Suprapubic skin (tissue), 4 donors: ENCODE results near the gene WRAP53. TPM values are rescaled to one million over a fixed set of nuclear protein-coding genes. Genes with fewer than 3 reads are reported as not detected.

Experiments used
- DNase-seq, 2 donors: peaks; one replicate each; pipeline ENCODE4 v3.0.0-alpha.2; 2019; ENCODE audit warnings: low spot score in 2 of 2
- H3K27ac ChIP-seq: fragments of 200-600 bp; sonication (generic); one replicate; pipeline ENCODE4 v1.5.1; 2019
- H3K27me3 ChIP-seq: fragments of 200-600 bp; sonication (generic); one replicate; pipeline ENCODE4 v1.5.1; 2019
- H3K36me3 ChIP-seq: fragments of 200-600 bp; sonication (generic); one replicate; pipeline ENCODE4 v1.5.1; 2019
- H3K4me1 ChIP-seq: fragments of 200-600 bp; sonication (generic); one replicate; pipeline ENCODE4 v1.5.1; 2019
- H3K4me3 ChIP-seq: fragments of 200-600 bp; sonication (generic); one replicate; pipeline ENCODE4 v1.5.1; 2019; ENCODE audit warnings: mild to moderate bottlenecking
- H3K9me3 ChIP-seq: fragments of 200-600 bp; sonication (generic); one replicate; pipeline ENCODE4 v1.5.1; 2019
- EP300 ChIP-seq: sonication (generic); formaldehyde crosslinking; IDR thresholded peaks from one replicate; pipeline ENCODE4 v1.6.1; 2017; ENCODE audit warnings: antibody characterized with exemption
- POLR2A ChIP-seq, 2 donors: fragments of 450-650 bp; IDR thresholded peaks; one replicate each; pipeline ENCODE4 v1.6.1; 2017; ENCODE audit warnings: antibody characterized with exemption in 2 of 2, mild to moderate bottlenecking in 2 of 2, moderate library complexity in 2 of 2
- POLR2AphosphoS5 ChIP-seq, 3 donors: sonication (generic); formaldehyde crosslinking; IDR thresholded peaks; one replicate each; pipeline ENCODE4 v1.6.1; 2017; ENCODE audit warnings: antibody characterized with exemption in 3 of 3
- WGBS: methylation state at CpG from one replicate; pipeline ENCODE4 v1.1.5; 2018; 5-methylcytosine and 5-hydroxymethylcytosine counted together
- total RNA-seq, 4 donors: library from RNA; depleted of rRNA; stranded (reverse); fragments of >200 nt; gene quantifications; one replicate each; pipeline ENCODE4 v1.1.0, GENCODE V29; 2016
- TF ChIP-seq, protein P1 (sequence below), 2 donors: fragments of 200-600 bp in 1 of 2; fragments of 450-650 bp in 1 of 2; sonication (generic) in 1 of 2; IDR thresholded peaks; one replicate each; pipeline ENCODE4 v1.5.1; 2016 to 2019; ENCODE audit warnings: antibody characterized with exemption in 2 of 2, mild to moderate bottlenecking in 1 of 2, moderate library complexity in 1 of 2

WRAP53 gene
- total RNA-seq, 4 donors from 2014 or later, result 3.9 to 7.6 (median 5.5) TPM

DNA sequence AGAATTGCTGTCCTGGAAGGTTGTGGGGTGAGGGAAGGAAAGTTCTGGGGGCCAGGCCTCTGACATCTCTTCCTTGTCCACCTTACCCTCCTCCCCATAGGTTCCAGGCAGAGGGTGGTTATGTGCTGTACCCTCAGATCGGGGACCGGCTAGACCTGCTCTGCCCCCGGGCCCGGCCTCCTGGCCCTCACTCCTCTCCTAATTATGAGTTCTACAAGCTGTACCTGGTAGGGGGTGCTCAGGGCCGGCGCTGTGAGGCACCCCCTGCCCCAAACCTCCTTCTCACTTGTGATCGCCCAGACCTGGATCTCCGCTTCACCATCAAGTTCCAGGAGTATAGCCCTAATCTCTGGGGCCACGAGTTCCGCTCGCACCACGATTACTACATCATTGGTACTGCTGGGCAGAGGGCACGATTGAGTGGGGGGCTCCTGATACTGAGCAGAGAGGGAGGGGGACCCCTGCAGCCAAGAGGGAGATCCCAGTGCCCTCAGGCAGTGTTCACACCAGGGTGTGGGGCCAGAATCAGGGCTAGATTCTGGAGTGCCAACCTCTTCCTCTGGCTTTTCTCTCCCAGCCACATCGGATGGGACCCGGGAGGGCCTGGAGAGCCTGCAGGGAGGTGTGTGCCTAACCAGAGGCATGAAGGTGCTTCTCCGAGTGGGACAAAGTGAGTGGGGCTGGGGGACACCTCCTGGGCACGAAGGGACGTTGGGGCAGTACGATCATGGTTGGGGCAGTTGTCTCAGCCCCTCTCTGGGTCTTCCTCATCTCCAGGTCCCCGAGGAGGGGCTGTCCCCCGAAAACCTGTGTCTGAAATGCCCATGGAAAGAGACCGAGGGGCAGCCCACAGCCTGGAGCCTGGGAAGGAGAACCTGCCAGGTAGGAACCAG is 19.8 kb downstream of the WRAP53 start:
- Histone ChIP-seq H3K36me3 (no peaks in the 10 kb centered on the region), H3K4me3 (no peak overlapping the region), H3K27ac (no peak overlapping the region), H3K9me3 (no peaks in the 10 kb centered on the region), H3K4me1 (peaks cover 20% of the 10 kb centered on the region), H3K27me3 (peaks cover 51% of the 10 kb centered on the region)
- TF ChIP-seq, protein P1, sequence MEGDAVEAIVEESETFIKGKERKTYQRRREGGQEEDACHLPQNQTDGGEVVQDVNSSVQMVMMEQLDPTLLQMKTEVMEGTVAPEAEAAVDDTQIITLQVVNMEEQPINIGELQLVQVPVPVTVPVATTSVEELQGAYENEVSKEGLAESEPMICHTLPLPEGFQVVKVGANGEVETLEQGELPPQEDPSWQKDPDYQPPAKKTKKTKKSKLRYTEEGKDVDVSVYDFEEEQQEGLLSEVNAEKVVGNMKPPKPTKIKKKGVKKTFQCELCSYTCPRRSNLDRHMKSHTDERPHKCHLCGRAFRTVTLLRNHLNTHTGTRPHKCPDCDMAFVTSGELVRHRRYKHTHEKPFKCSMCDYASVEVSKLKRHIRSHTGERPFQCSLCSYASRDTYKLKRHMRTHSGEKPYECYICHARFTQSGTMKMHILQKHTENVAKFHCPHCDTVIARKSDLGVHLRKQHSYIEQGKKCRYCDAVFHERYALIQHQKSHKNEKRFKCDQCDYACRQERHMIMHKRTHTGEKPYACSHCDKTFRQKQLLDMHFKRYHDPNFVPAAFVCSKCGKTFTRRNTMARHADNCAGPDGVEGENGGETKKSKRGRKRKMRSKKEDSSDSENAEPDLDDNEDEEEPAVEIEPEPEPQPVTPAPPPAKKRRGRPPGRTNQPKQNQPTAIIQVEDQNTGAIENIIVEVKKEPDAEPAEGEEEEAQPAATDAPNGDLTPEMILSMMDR (IDR thresholded peaks at IDR 0.05), result no peak
- TF ChIP-seq POLR2AphosphoS5 (IDR thresholded peaks at IDR 0.05), result no peak
- TF ChIP-seq EP300, result no peak
- no peak for TF ChIP-seq POLR2A (IDR thresholded peaks at IDR 0.05)
- peak in 1 of 2 donors; percentile 51 for DNase-seq
- WGBS, result 88% methylated on average over 22 of the region's 22 CpGs

DNA sequence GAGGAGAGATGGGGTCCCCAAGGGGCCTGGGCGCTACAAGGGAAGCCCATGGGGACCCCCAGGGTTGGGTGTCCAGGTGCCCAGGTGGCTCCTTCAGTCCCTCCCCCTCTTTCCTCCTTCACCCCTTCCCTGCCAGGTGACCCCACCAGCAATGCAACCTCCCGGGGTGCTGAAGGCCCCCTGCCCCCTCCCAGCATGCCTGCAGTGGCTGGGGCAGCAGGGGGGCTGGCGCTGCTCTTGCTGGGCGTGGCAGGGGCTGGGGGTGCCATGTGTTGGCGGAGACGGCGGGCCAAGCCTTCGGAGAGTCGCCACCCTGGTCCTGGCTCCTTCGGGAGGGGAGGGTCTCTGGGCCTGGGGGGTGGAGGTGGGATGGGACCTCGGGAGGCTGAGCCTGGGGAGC is 20.8 kb downstream of the WRAP53 start:
- Histone ChIP-seq H3K4me1 (peaks cover 14% of the 10 kb centered on the region), H3K4me3 (no peak overlapping the region), H3K9me3 (no peaks in the 10 kb centered on the region), H3K27ac (no peak overlapping the region), H3K27me3 (peaks cover 55% of the 10 kb centered on the region), H3K36me3 (no peaks in the 10 kb centered on the region)
- WGBS, result 81% methylated on average over 2 of the region's 11 CpGs
- peak in 1 of 2 donors; percentile 57 for DNase-seq
- TF ChIP-seq POLR2AphosphoS5 (IDR thresholded peaks at IDR 0.05) (no peak), POLR2A (IDR thresholded peaks at IDR 0.05) (no peak), EP300 (no peak)
- TF ChIP-seq, protein P1 (IDR thresholded peaks at IDR 0.05), result no peak

DNA sequence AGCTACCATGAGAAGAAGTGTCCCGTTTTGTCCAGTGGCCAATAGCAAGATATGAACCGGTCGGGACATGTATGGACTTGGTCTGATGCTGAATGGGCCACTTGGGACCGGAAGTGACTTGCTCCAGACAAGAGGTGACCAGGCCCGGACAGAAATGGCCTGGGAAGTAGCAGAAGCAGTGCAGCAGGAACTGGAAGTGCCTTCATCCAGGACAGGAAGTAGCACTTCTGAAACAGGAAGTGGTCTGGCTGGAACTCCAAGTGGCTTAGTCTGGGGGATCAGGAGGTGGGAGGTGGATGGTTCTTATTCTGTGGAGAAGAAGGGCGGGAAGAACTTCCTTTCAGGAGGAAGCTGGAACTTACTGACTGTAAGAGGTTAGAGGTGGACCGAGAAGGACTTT is 22.0 kb downstream of the WRAP53 start:
- 80% methylated on average over 7 of the region's 7 CpGs for WGBS
- Histone ChIP-seq H3K27ac (no peak overlapping the region), H3K36me3 (no peaks in the 10 kb centered on the region), H3K9me3 (no peaks in the 10 kb centered on the region), H3K4me1 (peaks cover 2% of the 10 kb centered on the region), H3K27me3 (peaks cover 53% of the 10 kb centered on the region), H3K4me3 (no peak overlapping the region)
- DNase-seq, result no peak
- no peak for TF ChIP-seq POLR2AphosphoS5 (IDR thresholded peaks at IDR 0.05)
- TF ChIP-seq EP300, result no peak
- TF ChIP-seq, protein P1 (IDR thresholded peaks at IDR 0.05), result no peak
- no peak for TF ChIP-seq POLR2A (IDR thresholded peaks at IDR 0.05)

DNA sequence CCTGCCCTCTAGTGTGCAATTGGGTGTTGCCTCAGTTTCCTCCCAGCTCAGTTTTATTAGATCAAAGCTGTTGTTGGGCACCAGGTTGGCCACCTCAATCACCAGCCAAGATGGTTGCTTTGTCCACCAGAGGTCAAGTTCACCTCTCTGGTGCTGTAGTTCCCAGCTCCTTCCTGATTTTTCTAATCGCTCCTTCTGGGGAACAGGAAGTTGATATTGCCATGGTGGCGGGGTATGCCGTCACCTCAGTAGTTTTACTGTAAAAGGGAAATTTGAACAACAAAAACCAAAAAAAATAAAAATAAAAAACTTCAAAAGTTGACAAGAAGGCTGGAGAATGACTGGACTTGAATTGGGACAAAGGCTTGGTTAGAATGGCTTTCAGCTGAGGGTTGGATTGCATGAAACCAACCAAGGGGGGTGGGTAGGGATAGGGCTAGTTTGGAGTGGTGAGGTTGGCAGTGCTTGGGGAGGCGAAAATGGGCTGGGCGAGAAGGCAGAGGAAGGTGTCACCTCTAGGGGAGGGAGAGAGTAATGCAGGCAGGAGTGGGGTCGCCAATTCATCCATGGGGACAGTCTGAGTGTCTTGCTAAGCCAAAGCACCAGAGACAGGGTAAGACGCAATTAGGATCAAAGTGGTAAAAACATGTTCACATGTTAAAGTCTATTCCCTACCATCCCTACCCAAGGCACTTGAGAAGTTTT is 22.9 kb downstream of the WRAP53 start:
- no peaks in the 10 kb centered on the region for H3K36me3 ChIP-seq
- no peak overlapping the region for H3K4me3 ChIP-seq
- no peak overlapping the region for H3K27ac ChIP-seq
- no peak for DNase-seq
- no peak for TF ChIP-seq EP300
- TF ChIP-seq, protein P1 (IDR thresholded peaks at IDR 0.05), result peak in 1 of 2 donors; percentile 22
- no peak for TF ChIP-seq POLR2AphosphoS5 (IDR thresholded peaks at IDR 0.05)
- no peak for TF ChIP-seq POLR2A (IDR thresholded peaks at IDR 0.05)
- H3K4me1 ChIP-seq, result peaks cover 3% of the 10 kb centered on the region
- H3K9me3 ChIP-seq, result no peaks in the 10 kb centered on the region
- H3K27me3 ChIP-seq, result peaks cover 53% of the 10 kb centered on the region
- 73% methylated on average over 7 of the region's 7 CpGs for WGBS
